Parathyroid adenoma (tissue), 2 donors: ENCODE results near the gene PTX3.

Source experiments
- H2AFZ ChIP-seq: fragments of 300-600 bp; sonication (generic); one replicate; pipeline ENCODE4 v1.7.0; 2017; ENCODE audit warnings: antibody characterized with exemption, mild to moderate bottlenecking
- H3K27ac ChIP-seq: fragments of 300-600 bp; sonication (generic); one replicate; pipeline ENCODE4 v1.7.0; 2017
- H3K27me3 ChIP-seq: fragments of 300-600 bp; sonication (generic); one replicate; pipeline ENCODE4 v1.7.0; 2017; ENCODE audit warnings: low read length; ENCODE audit not compliant: control insufficient read depth, insufficient read depth
- H3K36me3 ChIP-seq: fragments of 300-600 bp; sonication (generic); one replicate; pipeline ENCODE4 v1.7.0; 2017; ENCODE audit warnings: low read length; ENCODE audit not compliant: control insufficient read depth, insufficient read depth
- H3K4me1 ChIP-seq: fragments of 300-600 bp; sonication (generic); one replicate; pipeline ENCODE4 v1.7.0; 2017; ENCODE audit warnings: control low read depth
- H3K4me2 ChIP-seq: fragments of 300-600 bp; sonication (generic); one replicate; pipeline ENCODE4 v1.7.0; 2017; ENCODE audit warnings: low read length
- H3K4me3 ChIP-seq: fragments of 300-600 bp; sonication (generic); one replicate; pipeline ENCODE4 v1.7.0; 2017; ENCODE audit warnings: low read depth, low read length
- H3K79me2 ChIP-seq: fragments of 300-600 bp; sonication (generic); one replicate; pipeline ENCODE4 v1.7.0; 2017; ENCODE audit warnings: control low read depth
- H3K9ac ChIP-seq: fragments of 300-600 bp; sonication (generic); one replicate; pipeline ENCODE4 v1.7.0; 2017; ENCODE audit warnings: mild to moderate bottlenecking
- H3K9me3 ChIP-seq: fragments of 300-600 bp; sonication (generic); one replicate; pipeline ENCODE4 v1.7.0; 2017; ENCODE audit warnings: low read length; ENCODE audit not compliant: control insufficient read depth
- TF ChIP-seq, protein P1 (sequence below): fragments of 300-600 bp; sonication (generic); IDR thresholded peaks from one replicate; pipeline ENCODE4 v1.7.0; 2017; ENCODE audit warnings: antibody characterized with exemption, mild to moderate bottlenecking
- donor health status: primary hyperparathyroidism.

Gene PTX3

DNA sequence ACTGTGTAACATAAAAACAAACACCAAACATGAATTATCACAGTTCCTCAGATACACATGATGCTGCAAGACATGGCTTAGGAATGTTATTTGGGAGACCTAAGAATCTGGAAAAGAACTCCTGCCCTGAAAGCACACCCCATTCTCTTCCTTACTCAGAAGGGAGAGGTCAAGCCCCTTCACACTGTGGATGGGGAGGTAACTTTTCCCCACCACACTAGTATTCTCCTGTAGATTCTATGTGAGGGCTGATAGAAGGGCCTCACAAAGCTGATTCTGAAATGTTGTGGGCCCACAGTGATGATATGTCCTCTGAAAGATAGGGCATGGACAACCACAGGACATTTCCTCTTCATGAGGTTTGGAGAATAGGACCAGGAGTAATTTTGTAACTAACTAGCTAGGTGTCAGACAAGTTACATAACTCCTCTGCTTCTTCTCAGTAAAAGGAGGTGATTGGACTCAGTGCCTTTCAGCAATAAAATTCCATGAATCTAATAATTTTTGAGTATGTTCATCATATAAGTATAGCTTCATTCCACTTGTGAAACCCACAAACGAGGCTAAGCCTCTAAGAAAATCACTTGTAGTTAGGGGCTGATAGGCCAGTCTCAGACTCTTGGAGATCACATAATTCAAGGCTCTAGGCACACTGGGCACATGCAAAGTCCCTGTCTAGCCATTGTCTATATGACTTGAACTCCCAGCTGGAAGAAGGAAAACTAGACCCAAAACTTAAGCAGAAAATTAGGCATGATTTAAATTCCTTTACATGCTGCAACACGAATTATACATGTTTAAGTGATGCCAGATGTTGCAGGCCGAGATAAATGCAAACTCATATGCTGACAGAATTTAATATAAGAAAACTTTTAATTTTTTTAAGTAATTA is 7.5 kb downstream of the PTX3 start:
- no peaks in the 10 kb centered on the region for H3K4me1 ChIP-seq
- no peak overlapping the region for H2AFZ ChIP-seq
- no peak overlapping the region for H3K4me3 ChIP-seq
- no peaks in the 10 kb centered on the region for H3K36me3 ChIP-seq
- TF ChIP-seq, protein P1, sequence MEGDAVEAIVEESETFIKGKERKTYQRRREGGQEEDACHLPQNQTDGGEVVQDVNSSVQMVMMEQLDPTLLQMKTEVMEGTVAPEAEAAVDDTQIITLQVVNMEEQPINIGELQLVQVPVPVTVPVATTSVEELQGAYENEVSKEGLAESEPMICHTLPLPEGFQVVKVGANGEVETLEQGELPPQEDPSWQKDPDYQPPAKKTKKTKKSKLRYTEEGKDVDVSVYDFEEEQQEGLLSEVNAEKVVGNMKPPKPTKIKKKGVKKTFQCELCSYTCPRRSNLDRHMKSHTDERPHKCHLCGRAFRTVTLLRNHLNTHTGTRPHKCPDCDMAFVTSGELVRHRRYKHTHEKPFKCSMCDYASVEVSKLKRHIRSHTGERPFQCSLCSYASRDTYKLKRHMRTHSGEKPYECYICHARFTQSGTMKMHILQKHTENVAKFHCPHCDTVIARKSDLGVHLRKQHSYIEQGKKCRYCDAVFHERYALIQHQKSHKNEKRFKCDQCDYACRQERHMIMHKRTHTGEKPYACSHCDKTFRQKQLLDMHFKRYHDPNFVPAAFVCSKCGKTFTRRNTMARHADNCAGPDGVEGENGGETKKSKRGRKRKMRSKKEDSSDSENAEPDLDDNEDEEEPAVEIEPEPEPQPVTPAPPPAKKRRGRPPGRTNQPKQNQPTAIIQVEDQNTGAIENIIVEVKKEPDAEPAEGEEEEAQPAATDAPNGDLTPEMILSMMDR = no peak
- H3K4me2 ChIP-seq = no peak overlapping the region
- H3K9ac ChIP-seq = no peak overlapping the region
- no peaks in the 10 kb centered on the region for H3K79me2 ChIP-seq
- no peaks in the 10 kb centered on the region for H3K9me3 ChIP-seq
- no peaks in the 10 kb centered on the region for H3K27me3 ChIP-seq
- no peak overlapping the region for H3K27ac ChIP-seq

DNA sequence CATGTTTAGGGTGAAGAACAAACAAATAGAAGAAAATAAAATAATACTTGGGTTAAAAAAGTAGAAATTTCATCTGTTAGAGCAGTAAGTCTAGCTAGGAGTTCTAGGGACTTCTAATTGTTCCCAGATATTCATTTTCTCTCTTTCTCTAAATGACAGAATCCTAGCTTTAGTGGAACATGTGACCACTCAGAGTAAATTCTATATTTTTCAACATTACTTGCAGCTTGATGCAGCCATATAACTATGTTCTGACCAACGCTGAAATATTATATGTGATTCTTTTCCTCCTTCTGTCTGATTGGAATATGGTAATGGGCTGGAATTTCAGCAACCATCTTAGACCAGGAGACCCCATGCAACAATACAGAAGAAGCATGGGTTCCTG is 8.1 kb downstream of the PTX3 start:
- no peak overlapping the region for H3K4me3 ChIP-seq

DNA sequence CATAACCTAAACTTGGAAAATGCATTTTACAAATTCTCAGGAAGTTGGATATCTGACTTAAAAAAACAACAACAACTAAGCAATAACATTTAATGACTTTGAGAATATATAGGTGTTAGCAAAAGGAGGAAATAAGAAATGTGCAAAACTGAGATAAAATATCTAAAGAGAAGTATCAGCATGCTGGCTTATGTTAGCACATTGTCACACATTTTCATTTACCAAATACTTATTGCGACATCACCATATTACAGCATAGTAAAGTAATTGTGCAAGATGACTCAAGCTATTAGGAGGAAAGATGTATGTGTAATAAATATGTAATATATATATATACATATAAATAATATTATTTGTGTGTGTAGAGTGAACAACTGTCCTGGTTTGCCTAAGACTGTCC is 9.2 kb downstream of the PTX3 start:
- Histone ChIP-seq H3K9ac (no peak overlapping the region), H2AFZ (no peak overlapping the region), H3K27me3 (no peaks in the 10 kb centered on the region), H3K4me3 (no peak overlapping the region), H3K9me3 (no peaks in the 10 kb centered on the region), H3K79me2 (no peaks in the 10 kb centered on the region), H3K27ac (no peak overlapping the region), H3K4me1 (no peaks in the 10 kb centered on the region), H3K4me2 (no peak overlapping the region), H3K36me3 (no peaks in the 10 kb centered on the region)
- TF ChIP-seq, protein P1 = no peak

More for the DNA sequence above, 8.1 kb downstream of the PTX3 start:
- Histone ChIP-seq H3K4me2 (no peak overlapping the region), H3K4me1 (no peaks in the 10 kb centered on the region), H3K27ac (no peak overlapping the region), H3K9ac (no peak overlapping the region), H3K9me3 (no peaks in the 10 kb centered on the region), H3K79me2 (no peaks in the 10 kb centered on the region), H2AFZ (no peak overlapping the region), H3K27me3 (no peaks in the 10 kb centered on the region), H3K36me3 (no peaks in the 10 kb centered on the region)
- TF ChIP-seq, protein P1 = no peak

DNA sequence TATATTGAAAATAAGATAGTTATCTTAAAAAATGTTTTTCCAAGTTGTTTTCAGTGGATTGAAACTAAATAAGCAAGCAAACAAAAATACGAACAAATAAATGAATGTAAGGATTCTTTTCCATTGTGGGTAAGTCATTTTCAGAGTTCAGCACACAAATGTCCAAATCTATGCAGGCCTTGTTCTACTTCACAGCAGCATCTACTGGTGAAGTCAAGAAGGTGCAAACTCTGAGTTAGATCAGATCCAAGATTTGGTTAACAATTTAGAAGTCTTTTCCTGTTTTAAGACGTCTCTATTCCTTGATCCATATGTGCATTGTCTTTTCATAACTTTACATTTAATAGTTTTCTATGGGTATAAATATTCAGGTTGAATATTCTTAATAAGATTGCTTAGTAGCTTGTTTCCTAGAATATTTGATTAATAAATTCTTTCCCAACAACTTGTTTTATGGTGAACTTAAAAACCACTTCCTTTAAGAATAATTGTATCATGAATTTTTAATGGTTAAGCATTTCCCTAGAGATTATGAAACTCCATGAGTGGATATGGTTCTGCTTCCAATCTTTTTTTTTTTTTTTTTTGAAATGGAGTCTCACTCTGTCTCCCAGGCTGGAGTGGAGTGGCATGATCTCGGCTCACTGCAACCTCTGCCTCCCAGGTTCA is 10.5 kb downstream of the PTX3 start:
- H3K79me2 ChIP-seq = no peaks in the 10 kb centered on the region

More for the DNA sequence above, 10.5 kb downstream of the PTX3 start:
- Histone ChIP-seq H2AFZ (no peak overlapping the region), H3K4me2 (no peak overlapping the region), H3K9me3 (no peaks in the 10 kb centered on the region), H3K9ac (no peak overlapping the region), H3K27ac (no peak overlapping the region), H3K27me3 (no peaks in the 10 kb centered on the region), H3K36me3 (no peaks in the 10 kb centered on the region), H3K4me3 (no peak overlapping the region), H3K4me1 (no peaks in the 10 kb centered on the region)
- TF ChIP-seq, protein P1 = peak; percentile 47
